Chondrocyte (in vitro differentiated cells): ENCODE measurements around the gene SHOC2. TPM values are rescaled to one million over a fixed set of nuclear protein-coding genes. Genes with fewer than 3 reads are reported as not detected.
A peak's percentile ranks its signal among the peaks of the same experiment; 100 is the strongest.

Experiments
- DNase-seq: peaks from one replicate; pipeline ENCODE4 v3.0.0; 2021; ENCODE audit warnings: mixed read lengths, low spot score
- H3K27ac Mint-ChIP-seq: one replicate; pipeline ENCODE4 v1.8.0; 2021; ENCODE audit warnings: mild to moderate bottlenecking, moderate library complexity, mixed read lengths; ENCODE audit not compliant: unreplicated experiment
- H3K27me3 Mint-ChIP-seq: 2 replicates; pipeline ENCODE4 v1.8.0; 2021; ENCODE audit warnings: low read depth, mixed read lengths
- H3K36me3 Mint-ChIP-seq: 2 replicates; pipeline ENCODE4 v1.8.0; 2021; ENCODE audit warnings: low read depth, mixed read lengths
- H3K4me1 Mint-ChIP-seq: 2 replicates; pipeline ENCODE4 v1.8.0; 2021; ENCODE audit warnings: low read depth, mild to moderate bottlenecking, mixed read lengths
- H3K4me3 Mint-ChIP-seq: one replicate; pipeline ENCODE4 v1.8.0; 2021; ENCODE audit warnings: mild to moderate bottlenecking, moderate library complexity, mixed read lengths; ENCODE audit not compliant: unreplicated experiment
- H3K9me3 Mint-ChIP-seq: 2 replicates; pipeline ENCODE4 v1.8.0; 2021; ENCODE audit warnings: low read depth, mixed read lengths
- total RNA-seq: library from RNA; stranded (reverse); gene quantifications from 3 replicates; pipeline ENCODE4 v1.2.1, GENCODE V29; 2021
- TF ChIP-seq, protein P1 (sequence below): fragments of 200-600 bp; sonication (generic); IDR thresholded peaks from 2 replicates; pipeline ENCODE4 v1.5.0; 2021; ENCODE audit warnings: antibody characterized with exemption, mild to moderate bottlenecking, moderate library complexity

SHOC2 gene
- total RNA-seq, 1 donor from 2014 or later: 65.9 TPM

DNA sequence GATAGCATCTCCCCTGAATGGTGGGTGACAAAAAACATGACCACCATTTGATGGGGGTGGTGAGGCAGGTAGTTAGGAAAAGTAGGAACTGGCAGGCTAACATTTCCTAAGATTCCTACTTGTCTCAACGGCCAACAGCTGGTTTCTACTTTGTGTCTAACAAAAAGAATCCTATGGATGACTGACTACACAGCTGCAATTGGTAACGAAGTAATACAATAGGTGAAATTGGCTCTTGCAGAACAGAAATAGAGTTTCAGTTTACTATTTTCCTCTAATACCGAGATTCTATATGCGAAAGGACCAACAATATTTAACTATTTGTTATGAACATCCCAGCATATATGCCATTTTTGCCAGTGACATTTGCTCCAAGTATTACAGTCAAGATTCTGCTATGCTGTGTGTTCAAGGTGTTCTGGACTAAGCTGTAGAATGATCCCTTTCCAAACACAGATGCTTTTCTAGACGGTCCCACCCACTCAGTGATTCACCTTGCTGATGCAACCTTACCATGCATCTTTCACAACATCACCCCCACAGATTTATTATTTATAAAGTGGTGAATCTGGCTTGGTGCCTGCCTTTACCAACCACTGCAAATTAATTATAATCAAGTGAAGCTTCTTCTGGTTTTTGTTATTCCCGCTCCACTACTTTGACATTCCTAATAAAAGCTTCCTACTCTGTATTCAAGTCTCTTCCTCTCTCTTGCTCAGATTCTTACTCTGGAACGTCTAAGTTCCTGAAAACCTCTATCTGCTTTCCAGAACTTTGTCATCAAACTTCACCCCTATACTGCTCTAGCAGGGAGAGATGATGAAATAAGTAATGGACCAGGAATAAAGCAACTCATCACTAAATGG, 17.2 kb upstream of the SHOC2 start:
- H3K9me3 Mint-ChIP-seq: no peaks in the 10 kb centered on the region
- no peak for DNase-seq
- H3K4me1 Mint-ChIP-seq: peaks cover 46% of the 10 kb centered on the region
- H3K4me3 Mint-ChIP-seq: no peak overlapping the region
- TF ChIP-seq, protein P1, sequence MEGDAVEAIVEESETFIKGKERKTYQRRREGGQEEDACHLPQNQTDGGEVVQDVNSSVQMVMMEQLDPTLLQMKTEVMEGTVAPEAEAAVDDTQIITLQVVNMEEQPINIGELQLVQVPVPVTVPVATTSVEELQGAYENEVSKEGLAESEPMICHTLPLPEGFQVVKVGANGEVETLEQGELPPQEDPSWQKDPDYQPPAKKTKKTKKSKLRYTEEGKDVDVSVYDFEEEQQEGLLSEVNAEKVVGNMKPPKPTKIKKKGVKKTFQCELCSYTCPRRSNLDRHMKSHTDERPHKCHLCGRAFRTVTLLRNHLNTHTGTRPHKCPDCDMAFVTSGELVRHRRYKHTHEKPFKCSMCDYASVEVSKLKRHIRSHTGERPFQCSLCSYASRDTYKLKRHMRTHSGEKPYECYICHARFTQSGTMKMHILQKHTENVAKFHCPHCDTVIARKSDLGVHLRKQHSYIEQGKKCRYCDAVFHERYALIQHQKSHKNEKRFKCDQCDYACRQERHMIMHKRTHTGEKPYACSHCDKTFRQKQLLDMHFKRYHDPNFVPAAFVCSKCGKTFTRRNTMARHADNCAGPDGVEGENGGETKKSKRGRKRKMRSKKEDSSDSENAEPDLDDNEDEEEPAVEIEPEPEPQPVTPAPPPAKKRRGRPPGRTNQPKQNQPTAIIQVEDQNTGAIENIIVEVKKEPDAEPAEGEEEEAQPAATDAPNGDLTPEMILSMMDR: no peak
- H3K36me3 Mint-ChIP-seq: peaks cover 18% of the 10 kb centered on the region
- H3K27ac Mint-ChIP-seq: peak overlapping the region; percentile 33
- no peaks in the 10 kb centered on the region for H3K27me3 Mint-ChIP-seq

DNA sequence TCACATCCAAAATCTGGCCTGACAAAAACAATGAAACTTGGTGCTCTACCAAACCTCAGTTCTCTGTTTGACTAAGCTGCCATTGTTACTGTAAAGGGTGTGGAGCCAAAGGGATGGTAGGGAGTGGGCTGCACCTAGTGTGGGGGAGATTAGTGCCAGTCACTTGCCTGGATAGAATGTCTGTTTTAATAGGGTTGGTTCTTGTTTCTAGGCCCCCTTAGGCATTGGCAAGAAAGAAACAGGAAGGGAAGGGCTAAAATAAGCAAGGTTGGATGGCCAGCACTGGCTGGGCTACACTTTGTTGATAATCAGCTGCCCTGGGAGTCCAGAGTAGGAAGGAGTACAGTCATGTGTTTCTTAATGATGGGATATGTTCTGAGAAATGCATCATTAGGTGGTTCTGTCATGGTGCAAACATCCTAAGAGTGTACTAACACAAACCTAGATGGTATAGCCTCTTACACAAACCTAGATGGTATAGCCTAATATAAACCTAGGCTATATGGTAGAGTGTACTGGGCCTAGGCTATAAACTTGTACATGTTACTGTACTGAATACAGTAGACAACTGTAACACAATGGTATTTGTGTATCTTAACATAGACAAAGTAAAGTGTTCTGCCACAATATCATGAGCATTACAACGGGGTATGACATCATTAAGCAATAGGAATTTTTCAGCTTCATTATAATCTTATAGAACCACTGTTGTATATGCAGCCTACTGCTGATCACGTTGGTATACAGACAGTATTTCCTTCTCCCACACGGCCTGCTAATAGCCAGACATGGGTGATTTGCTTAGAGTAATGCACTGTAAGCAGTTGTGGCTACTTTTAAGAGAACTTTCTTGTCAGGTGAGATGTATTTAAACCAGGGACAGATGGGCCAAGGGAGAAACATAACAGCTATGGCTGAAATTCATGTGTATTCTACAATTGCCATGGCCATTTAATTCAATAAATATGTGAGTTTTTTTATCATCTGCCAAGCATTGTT, 15.8 kb upstream of the SHOC2 start:
- H3K4me1 Mint-ChIP-seq: peaks cover 44% of the 10 kb centered on the region
- TF ChIP-seq, protein P1: no peak
- peaks cover 13% of the 10 kb centered on the region for H3K36me3 Mint-ChIP-seq
- peak overlapping the region; percentile 59 for H3K27ac Mint-ChIP-seq
- no peak overlapping the region for H3K4me3 Mint-ChIP-seq
- DNase-seq: no peak
- H3K27me3 Mint-ChIP-seq: no peaks in the 10 kb centered on the region
- no peaks in the 10 kb centered on the region for H3K9me3 Mint-ChIP-seq

DNA sequence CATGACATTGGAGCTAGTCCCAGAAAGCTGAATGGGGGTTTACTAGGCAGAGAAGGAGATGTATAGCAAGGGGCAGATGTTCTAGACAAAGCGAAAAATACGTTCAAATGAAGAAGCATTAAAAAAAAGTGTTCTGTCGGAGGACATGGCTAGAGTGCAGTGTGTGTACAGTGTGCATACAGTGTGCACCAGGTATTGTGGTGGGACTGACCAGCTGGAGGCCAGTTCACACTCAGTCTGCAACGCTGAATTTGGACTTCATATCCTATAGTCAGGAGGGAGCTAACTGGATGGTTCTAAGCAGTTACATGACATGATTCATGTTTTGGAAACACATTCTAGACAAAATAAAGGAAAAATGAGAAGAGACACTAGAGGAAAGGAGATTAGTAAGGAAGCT, 9.3 kb upstream of the SHOC2 start:
- no peaks in the 10 kb centered on the region for H3K9me3 Mint-ChIP-seq
- H3K27me3 Mint-ChIP-seq: no peaks in the 10 kb centered on the region
- H3K27ac Mint-ChIP-seq: peak overlapping the region; percentile 62
- H3K36me3 Mint-ChIP-seq: peaks cover 2% of the 10 kb centered on the region
- H3K4me1 Mint-ChIP-seq: peaks cover 62% of the 10 kb centered on the region
- TF ChIP-seq, protein P1: no peak
- H3K4me3 Mint-ChIP-seq: no peak overlapping the region
- no peak for DNase-seq

DNA sequence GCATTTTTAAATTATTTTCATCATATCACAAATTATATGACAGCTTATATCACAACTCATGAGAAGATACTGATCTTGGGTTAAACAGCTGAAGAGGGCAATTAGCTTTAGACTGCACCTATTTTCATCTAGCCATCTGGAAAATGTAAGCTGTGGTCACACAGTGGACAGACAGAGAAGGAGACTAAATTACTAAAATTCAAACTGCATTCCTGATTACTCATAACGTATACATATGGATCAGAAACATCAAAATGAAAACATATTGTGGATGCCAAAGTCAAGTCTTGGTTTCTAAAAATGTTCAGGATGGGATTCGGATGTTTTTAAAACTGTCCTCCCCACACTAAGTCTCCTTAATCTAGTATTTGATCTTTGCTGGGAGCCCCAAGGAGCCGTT, 7.0 kb upstream of the SHOC2 start:
- TF ChIP-seq, protein P1: no peak
- Mint-ChIP-seq H3K27me3 (no peaks in the 10 kb centered on the region), H3K9me3 (no peaks in the 10 kb centered on the region), H3K4me1 (peaks cover 78% of the 10 kb centered on the region), H3K36me3 (peaks cover 2% of the 10 kb centered on the region), H3K4me3 (no peak overlapping the region), H3K27ac (peak overlapping the region; percentile 85)
- DNase-seq: no peak

DNA sequence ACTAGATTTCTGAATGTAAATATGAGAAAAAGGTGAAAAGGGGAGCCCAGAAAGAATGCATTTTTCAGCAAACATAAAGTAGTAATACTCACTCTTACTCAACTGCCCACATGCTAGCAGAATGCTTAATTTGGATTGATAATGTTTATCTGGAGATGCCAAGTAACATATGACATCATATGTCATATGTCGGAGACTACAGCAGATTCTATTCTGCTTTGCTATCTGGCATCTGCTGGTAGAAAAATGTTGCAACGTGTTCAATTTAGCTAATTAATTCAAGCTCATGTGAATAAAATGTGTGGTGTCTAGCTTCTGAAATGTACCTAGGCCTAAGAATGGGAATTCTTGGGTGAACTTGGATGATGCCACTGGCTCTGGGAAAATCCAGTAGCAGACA, 5.0 kb upstream of the SHOC2 start:
- H3K4me1 Mint-ChIP-seq: peaks cover 76% of the 10 kb centered on the region
- H3K27ac Mint-ChIP-seq: peak overlapping the region; percentile 7
- H3K4me3 Mint-ChIP-seq: no peak overlapping the region
- H3K27me3 Mint-ChIP-seq: no peaks in the 10 kb centered on the region
- TF ChIP-seq, protein P1: no peak
- no peak for DNase-seq
- no peaks in the 10 kb centered on the region for H3K9me3 Mint-ChIP-seq
- peaks cover 2% of the 10 kb centered on the region for H3K36me3 Mint-ChIP-seq
